Activated CD8-positive, alpha-beta T cell treated with anti-CD3 and anti-CD28 coated beads for 36 hours (primary cell): ENCODE measurements around the gene NCOR1. TPM values are rescaled to one million over a fixed set of nuclear protein-coding genes. Genes with fewer than 3 reads are reported as not detected.
"Not testable (repeated sequence)": the region's sequence is repeated elsewhere in the genome, so short reads cannot be mapped to it uniquely, and the experiment has no call there.

Experiments
- ATAC-seq: fragments of 200-7000 bp; cut with Tn5 transposase; one replicate; pipeline ENCODE4 v1.10.0; 2021; ENCODE audit warnings: mild to moderate bottlenecking, moderate library complexity
- CTCF ChIA-PET: fragments of 350-600 bp; sonication (Branson Sonifier 250); formaldehyde crosslinking; loops from one replicate; lab custom pipeline; 2021; ENCODE audit warnings: antibody characterized with exemption; lab: Charles Lee
- POLR2A ChIA-PET: fragments of 350-600 bp; sonication (Branson Sonifier 250); formaldehyde crosslinking; loops from one replicate; lab custom pipeline; 2021; ENCODE audit warnings: antibody characterized with exemption; lab: Charles Lee
- DNase-seq: peaks from one replicate; pipeline ENCODE4 v3.0.0-alpha.2; 2020
- H3K27ac Mint-ChIP-seq: one replicate; pipeline ENCODE4 v1.8.0; 2021; ENCODE audit warnings: mild to moderate bottlenecking, mixed read lengths
- H3K27me3 Mint-ChIP-seq: one replicate; pipeline ENCODE4 v1.8.0; 2021; ENCODE audit warnings: mixed read lengths
- H3K36me3 Mint-ChIP-seq: one replicate; pipeline ENCODE4 v1.8.0; 2021; ENCODE audit warnings: low read depth, mixed read lengths
- H3K4me1 Mint-ChIP-seq: one replicate; pipeline ENCODE4 v1.8.0; 2021; ENCODE audit warnings: low read depth, mixed read lengths
- H3K4me3 Mint-ChIP-seq: one replicate; pipeline ENCODE4 v1.8.0; 2021; ENCODE audit warnings: mild to moderate bottlenecking, moderate library complexity, mixed read lengths
- H3K9me3 Mint-ChIP-seq: one replicate; pipeline ENCODE4 v1.8.0; 2021; ENCODE audit warnings: mixed read lengths
- CTCF ChIP-seq: fragments of 200-600 bp; IDR thresholded peaks from one replicate; pipeline ENCODE4 v1.8.0; 2022; ENCODE audit warnings: antibody characterized with exemption, mild to moderate bottlenecking
- intact Hi-C: fragments of 100-400 bp; cut with micrococcal nuclease; formaldehyde crosslinking; loops from one replicate; pipeline ENCODE4 v1.10.0; 2022
- total RNA-seq, 2 experiments: library from RNA; stranded (reverse); gene quantifications; one replicate each; pipeline ENCODE4 v1.2.3, GENCODE V29; 2021

NCOR1 gene
- total RNA-seq, 2 experiments from 2014 or later, result 123 TPM

DNA sequence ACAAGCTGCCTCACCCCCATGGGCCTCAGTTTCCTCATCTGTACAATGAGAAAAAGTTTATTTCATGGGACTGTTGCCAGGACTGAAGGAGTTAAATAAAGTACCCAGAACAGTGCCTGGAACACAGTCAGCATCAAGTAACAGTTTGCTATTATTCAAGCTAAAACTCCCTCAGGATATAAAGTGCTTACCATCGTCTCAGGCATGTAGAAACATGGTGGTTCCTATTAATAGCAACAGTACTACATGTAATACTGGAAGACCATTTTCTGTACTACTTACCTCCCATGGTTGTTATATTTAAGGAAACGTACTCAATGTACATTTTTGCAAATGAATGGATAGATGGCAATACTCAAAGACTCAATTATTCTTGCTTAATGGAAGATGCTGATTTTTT lies 93.4 kb downstream of the NCOR1 start:
- intact Hi-C loops, result no loop called here
- H3K9me3 Mint-ChIP-seq, result no peaks in the 10 kb centered on the region
- no peak for TF ChIP-seq CTCF
- ATAC-seq, result no peak
- H3K4me3 Mint-ChIP-seq, result no peak overlapping the region
- DNase-seq, result no peak
- no peaks in the 10 kb centered on the region for H3K27me3 Mint-ChIP-seq
- H3K27ac Mint-ChIP-seq, result no peak overlapping the region
- H3K4me1 Mint-ChIP-seq, result no peaks in the 10 kb centered on the region
- POLR2A ChIA-PET, result no interaction called here
- CTCF ChIA-PET, result no interaction called here
- peaks cover 47% of the 10 kb centered on the region for H3K36me3 Mint-ChIP-seq

DNA sequence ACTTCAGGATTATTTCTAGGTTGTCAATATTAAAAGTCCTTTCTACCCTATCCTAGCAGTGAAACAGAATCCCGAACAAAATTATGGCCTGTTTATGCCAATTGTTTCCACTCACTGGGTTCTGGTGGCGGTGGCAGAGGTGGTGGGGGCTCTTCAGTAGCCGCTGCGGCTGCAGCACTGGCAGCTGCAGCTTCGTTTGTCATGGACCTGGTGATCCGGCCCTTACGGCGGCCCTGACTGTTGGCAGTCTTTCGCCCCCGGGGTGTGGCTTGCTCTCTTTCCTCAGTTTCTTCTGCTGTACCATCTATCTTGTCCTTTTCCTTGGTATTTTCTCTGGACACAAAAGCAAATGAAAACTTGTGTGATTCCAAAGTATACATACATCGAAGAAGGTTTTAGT lies 94.4 kb downstream of the NCOR1 start:
- DNase-seq (no peak), ATAC-seq (no peak)
- Mint-ChIP-seq H3K27me3 (no peaks in the 10 kb centered on the region), H3K4me3 (no peak overlapping the region), H3K4me1 (no peaks in the 10 kb centered on the region), H3K36me3 (peaks cover 56% of the 10 kb centered on the region), H3K9me3 (peaks cover 7% of the 10 kb centered on the region), H3K27ac (no peak overlapping the region)
- POLR2A ChIA-PET, result no interaction called here
- intact Hi-C loops, result no loop called here
- CTCF ChIA-PET, result no interaction called here
- TF ChIP-seq CTCF, result no peak

GRCh38 chr17:16117149-16117548 lies 98.2 kb downstream of the NCOR1 start:
- peaks cover 63% of the 10 kb centered on the region for H3K36me3 Mint-ChIP-seq
- no peak for TF ChIP-seq CTCF
- H3K27me3 Mint-ChIP-seq, result no peaks in the 10 kb centered on the region
- ATAC-seq, result no peak
- ChIA-PET CTCF (no interaction called here), POLR2A (no interaction called here)
- DNase-seq, result no peak
- no peak overlapping the region for H3K4me3 Mint-ChIP-seq
- no peaks in the 10 kb centered on the region for H3K4me1 Mint-ChIP-seq
- H3K9me3 Mint-ChIP-seq, result peaks cover 20% of the 10 kb centered on the region
- H3K27ac Mint-ChIP-seq, result no peak overlapping the region
- intact Hi-C loops, result no loop called here

DNA sequence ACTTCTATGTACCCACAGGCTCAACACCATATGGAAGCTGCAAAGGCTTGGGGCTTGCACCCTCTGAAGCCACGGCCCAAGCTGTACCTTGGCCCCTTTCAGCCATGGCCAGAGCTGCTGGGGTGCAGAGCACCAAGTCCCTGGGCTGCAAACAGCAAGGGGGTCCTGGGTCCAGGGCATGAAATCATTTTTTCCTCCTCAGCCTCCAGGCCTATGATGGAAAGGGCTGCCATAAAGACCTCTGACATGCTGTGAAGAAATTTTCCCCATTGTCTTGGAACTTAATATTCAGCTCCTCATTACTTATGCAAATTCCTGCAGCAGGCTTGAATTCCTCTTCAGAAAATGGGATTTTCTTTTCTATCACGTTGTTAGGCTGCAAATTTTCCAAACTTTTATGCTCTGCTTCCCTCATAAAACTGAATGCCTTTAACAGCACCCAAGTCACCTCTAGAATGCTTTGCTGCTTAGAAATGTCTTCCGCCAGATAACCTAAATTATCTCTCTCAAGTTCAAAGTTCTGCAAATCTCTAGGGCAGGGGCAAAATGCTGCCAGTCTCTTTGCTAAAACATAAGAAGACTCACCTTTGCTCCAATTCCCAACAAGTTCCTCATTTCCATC lies 100.1 kb downstream of the NCOR1 start:
- ATAC-seq, H3K27me3 Mint-ChIP-seq, POLR2A ChIA-PET, CTCF ChIA-PET, H3K27ac Mint-ChIP-seq, intact Hi-C loops, DNase-seq, H3K4me1 Mint-ChIP-seq, H3K4me3 Mint-ChIP-seq: not testable (repeated sequence)
- Mint-ChIP-seq H3K9me3 (peaks cover 20% of the 10 kb centered on the region), H3K36me3 (peaks cover 60% of the 10 kb centered on the region)

DNA sequence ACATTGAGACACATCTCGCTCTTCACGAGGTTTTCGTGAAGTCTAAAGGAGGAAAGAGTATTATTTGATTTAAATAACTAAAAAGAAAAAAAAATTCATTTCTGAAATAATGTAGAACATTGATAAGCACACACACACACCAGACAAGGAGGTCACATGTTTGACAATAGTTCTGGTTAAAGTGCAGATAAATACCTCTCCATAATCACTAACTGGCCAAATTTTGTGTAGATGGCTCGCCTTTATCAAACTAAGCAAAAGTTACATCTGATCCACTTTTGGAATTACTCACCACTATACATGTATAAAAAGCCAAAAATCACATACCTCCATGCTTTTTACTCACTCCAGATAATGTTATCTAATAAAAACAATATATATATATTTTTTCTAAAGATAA lies 106.5 kb downstream of the NCOR1 start:
- POLR2A ChIA-PET, result no interaction called here
- H3K27ac Mint-ChIP-seq, result no peak overlapping the region
- no peak overlapping the region for H3K4me3 Mint-ChIP-seq
- TF ChIP-seq CTCF, result no peak
- H3K36me3 Mint-ChIP-seq, result peaks cover 27% of the 10 kb centered on the region
- no peaks in the 10 kb centered on the region for H3K27me3 Mint-ChIP-seq
- ATAC-seq, result no peak
- DNase-seq, result no peak
- H3K4me1 Mint-ChIP-seq, result peaks cover 4% of the 10 kb centered on the region
- CTCF ChIA-PET, result no interaction called here
- intact Hi-C loops, result no loop called here
- H3K9me3 Mint-ChIP-seq, result no peaks in the 10 kb centered on the region
